SK-N-SH (cell line): ENCODE measurements around the gene HYAL3. TPM values are rescaled to one million over a fixed set of nuclear protein-coding genes. Genes with fewer than 3 reads are reported as not detected.
A peak's percentile ranks its signal among the peaks of the same experiment; 100 is the strongest.
"Not testable (repeated sequence)": the region's sequence is repeated elsewhere in the genome, so short reads cannot be mapped to it uniquely, and the experiment has no call there.

Experiments
- CTCF ChIA-PET: fragments of 300-600, 350-600 bp; formaldehyde crosslinking; extraction: SDS; loops from one replicate; lab custom pipeline; 2021; lab: Yijun Ruan, JAX
- POLR2A ChIA-PET: fragments of 350-600 bp; sonication (Branson Sonifier 250); formaldehyde crosslinking; extraction: SDS; loops from one replicate; lab custom pipeline; 2020; ENCODE audit warnings: antibody characterized with exemption, inconsistent platforms; lab: Yijun Ruan, JAX
- DNase-seq: peaks from one replicate; pipeline ENCODE4 v3.0.0; 2012
- H2AFZ ChIP-seq: fragments of 200-600 bp; sonication (generic); 2 replicates; pipeline ENCODE4 v1.8.1; 2016; ENCODE audit warnings: antibody characterized with exemption, mild to moderate bottlenecking, low read depth
- H3F3A ChIP-seq: fragments of 200-600 bp; sonication (generic); replicated peaks from 2 replicates; pipeline ENCODE3; 2016; ENCODE audit warnings: antibody characterized with exemption, mild to moderate bottlenecking; ENCODE audit not compliant: insufficient read depth
- H3K27ac ChIP-seq, 2 experiments: fragments of 200-500 bp in 1 of 2; fragments of 200-600 bp in 1 of 2; sonication (Bioruptor generic) in 1 of 2; sonication (generic), shearing (Covaris generic) in 1 of 2; 2 replicates each; pipeline versions ENCODE4 v1.5.1 to v1.6.1; 2014 to 2016; ENCODE audit warnings: low read depth in 2 of 2, inconsistent platforms in 1 of 2, low read length in 1 of 2, mild to moderate bottlenecking in 1 of 2, mixed read lengths in 1 of 2
- H3K27me3 ChIP-seq: fragments of 200-600 bp; sonication (generic), shearing (Covaris generic); 2 replicates; pipeline ENCODE4 v1.6.1; 2016; ENCODE audit warnings: mixed run types; ENCODE audit not compliant: insufficient read depth
- H3K36me3 ChIP-seq, 2 experiments: fragments of 200-500 bp in 1 of 2; fragments of 200-600 bp in 1 of 2; sonication (Bioruptor generic) in 1 of 2; sonication (generic) in 1 of 2; replicated peaks in 1 of 2; 2 replicates each; pipeline versions ENCODE3 to v1.5.1; 2014 to 2016; ENCODE audit warnings: low read length in 1 of 2, mild to moderate bottlenecking in 1 of 2; ENCODE audit not compliant: insufficient read depth in 2 of 2, control insufficient read depth in 1 of 2
- H3K4me1 ChIP-seq, 2 experiments: fragments of 200-500 bp in 1 of 2; fragments of 200-600 bp in 1 of 2; sonication (Bioruptor generic) in 1 of 2; sonication (generic), shearing (Covaris generic) in 1 of 2; 2 replicates each; pipeline versions ENCODE4 v1.5.1 to v1.6.1; 2014 to 2016; ENCODE audit warnings: low read depth in 1 of 2, low read length in 1 of 2, mixed run types in 1 of 2; ENCODE audit not compliant: insufficient read depth in 2 of 2, control insufficient read depth in 1 of 2
- H3K4me2 ChIP-seq: fragments of 200-600 bp; sonication (generic), shearing (Covaris generic); 2 replicates; pipeline ENCODE4 v1.6.1; 2017; ENCODE audit warnings: mixed run types
- H3K4me3 ChIP-seq, 2 experiments: fragments of 200-500 bp in 1 of 2; fragments of 200-600 bp in 1 of 2; sonication (Bioruptor generic) in 1 of 2; sonication (generic), shearing (Covaris generic) in 1 of 2; 2 replicates each; pipeline versions ENCODE4 v1.5.1 to v1.8.1; 2014 to 2016; ENCODE audit warnings: low read depth in 2 of 2, inconsistent platforms in 1 of 2, low read length in 1 of 2, mild to moderate bottlenecking in 1 of 2, mixed read lengths in 1 of 2, moderate library complexity in 1 of 2
- H3K79me2 ChIP-seq: fragments of 200-600 bp; sonication (generic); 2 replicates; pipeline ENCODE4 v1.8.1; 2017; ENCODE audit warnings: mild to moderate bottlenecking; ENCODE audit not compliant: insufficient read depth
- H3K9ac ChIP-seq: fragments of 200-600 bp; sonication (generic); 2 replicates; pipeline ENCODE4 v1.6.1; 2017; ENCODE audit warnings: mixed run types
- H3K9me2 ChIP-seq: fragments of 200-600 bp; sonication (generic); 2 replicates; pipeline ENCODE4 v1.6.1; 2017; ENCODE audit warnings: mixed run types
- H3K9me3 ChIP-seq: fragments of 200-600 bp; sonication (generic); 2 replicates; pipeline ENCODE4 v1.6.1; 2017; ENCODE audit warnings: mixed run types, mild to moderate bottlenecking, moderate library complexity
- H4K20me1 ChIP-seq: fragments of 200-600 bp; sonication (generic); 2 replicates; pipeline ENCODE4 v1.6.1; 2017; ENCODE audit warnings: mild to moderate bottlenecking, mixed run types; ENCODE audit not compliant: insufficient read depth
- CTCF ChIP-seq: fragments of 200-600 bp; sonication (generic); IDR thresholded peaks from 2 replicates; pipeline ENCODE4 v1.6.1; 2017; ENCODE audit warnings: antibody characterized with exemption, mild to moderate bottlenecking, moderate library complexity
- GABPA ChIP-seq: IDR thresholded peaks from 2 replicates; pipeline ENCODE4 v1.4.0; 2012; ENCODE audit warnings: low read depth, mild to moderate bottlenecking
- GATA2 ChIP-seq: sonication (generic); formaldehyde crosslinking; IDR thresholded peaks from 2 replicates; pipeline ENCODE4 v1.5.0; 2020; ENCODE audit warnings: mild to moderate bottlenecking, missing genetic modification reagents
- JUND ChIP-seq: IDR thresholded peaks from 2 replicates; pipeline ENCODE4 v1.4.0; 2012
- PBX3 ChIP-seq: IDR thresholded peaks from 2 replicates; pipeline ENCODE4; 2012
- RAD21 ChIP-seq: IDR thresholded peaks from 2 replicates; pipeline ENCODE4 v1.6.1; 2012; ENCODE audit warnings: mild to moderate bottlenecking, low read length
- RCOR1 ChIP-seq: fragments of 150-350 bp; IDR thresholded peaks from 2 replicates; pipeline ENCODE4 v1.6.1; 2017; ENCODE audit warnings: antibody characterized with exemption, low read length
- RFX5 ChIP-seq: IDR thresholded peaks from 2 replicates; pipeline ENCODE4 v1.6.1; 2012; ENCODE audit warnings: mild to moderate bottlenecking, improper control_type of control experiment, low read length
- SMC3 ChIP-seq: IDR thresholded peaks from 2 replicates; pipeline ENCODE4 v1.6.1; 2012; ENCODE audit warnings: low read depth, low read length, improper control_type of control experiment
- TAF1 ChIP-seq: IDR thresholded peaks from 2 replicates; pipeline ENCODE4 v1.6.1; 2012; ENCODE audit warnings: low read depth, mild to moderate bottlenecking, low read length, moderate library complexity, borderline replicate concordance
- TCF12 ChIP-seq: IDR thresholded peaks from 2 replicates; pipeline ENCODE4 v1.4.0; 2012
- TEAD4 ChIP-seq: IDR thresholded peaks from 2 replicates; pipeline ENCODE4 v1.4.0; 2012; ENCODE audit warnings: mild to moderate bottlenecking, borderline replicate concordance; ENCODE audit not compliant: insufficient read depth
- USF1 ChIP-seq: IDR thresholded peaks from 2 replicates; pipeline ENCODE4 v1.4.0; 2012; ENCODE audit warnings: low read depth, borderline replicate concordance
- YY1 ChIP-seq: IDR thresholded peaks from 2 replicates; pipeline ENCODE4 v1.4.0; 2012; ENCODE audit warnings: low read depth, mild to moderate bottlenecking
- WGBS: methylation state at CpG from one replicate; pipeline ENCODE4 v1.1.6; 2017; ENCODE audit warnings: low lambda C conversion rate; 5-methylcytosine and 5-hydroxymethylcytosine counted together
- polyA plus RNA-seq, 3 experiments: library from polyadenylated mRNA; depleted of rRNA; stranded (reverse); fragments of >200 nt; gene quantifications; 2 replicates each; pipeline ENCODE4 v1.2.3, GENCODE V29; 2012
- TF ChIP-seq, protein P1 (sequence below): IDR thresholded peaks from 2 replicates; pipeline ENCODE4 v1.4.0; 2012; ENCODE audit warnings: low read depth
- TF ChIP-seq, protein P2 (sequence below): fragments of 150-350 bp; IDR thresholded peaks from 2 replicates; pipeline ENCODE4 v1.6.1; 2017; ENCODE audit warnings: antibody characterized with exemption, low read length, low read depth, borderline replicate concordance

The HYAL3 gene
- polyA plus RNA-seq, 1 of the 3 experiments (the other 2 are of a cell fraction) = 7.8 TPM

DNA sequence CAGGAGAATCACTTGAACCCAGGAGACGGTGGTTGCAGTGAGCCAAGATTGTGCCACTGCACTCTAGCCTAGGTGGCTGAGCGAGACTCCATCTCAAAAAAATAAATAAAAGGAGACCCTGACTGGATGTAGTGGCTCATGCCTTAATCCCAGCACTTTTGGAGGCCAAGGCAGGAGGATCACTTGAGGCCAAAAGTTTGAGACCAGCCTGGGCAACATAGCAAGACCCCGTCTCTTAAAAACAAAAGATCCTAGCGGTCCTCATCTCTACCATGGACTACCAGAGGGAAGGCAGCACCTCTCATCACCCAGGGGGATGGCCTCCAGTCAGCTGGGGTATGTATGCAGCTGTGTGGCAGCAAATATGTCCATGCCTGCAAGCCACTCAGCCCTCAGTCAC is 37.0 kb downstream of the HYAL3 start:
- Histone ChIP-seq H3K4me1 (peaks cover 26 to 39% of the 10 kb centered on the region in 2 experiments; a peak in 3 of 4 replicates), H3K79me2 (peaks cover 12% of the 10 kb centered on the region), H3F3A (peaks cover 41% of the 10 kb centered on the region), H3K36me3 (peaks cover 7 to 20% of the 10 kb centered on the region in 2 experiments)
- H3K4me2 ChIP-seq, H3K27ac ChIP-seq, H3K9ac ChIP-seq, H3K9me3 ChIP-seq, H2AFZ ChIP-seq, H4K20me1 ChIP-seq, POLR2A ChIA-PET, H3K27me3 ChIP-seq, DNase-seq, H3K9me2 ChIP-seq, H3K4me3 ChIP-seq: not testable (repeated sequence)
- 95% methylated on average over 4 of the region's 4 CpGs for WGBS
- CTCF ChIA-PET = interaction anchor here (1.4 to 27.9 kb wide), 4 partner anchors 10 to 37 kb away, joined by 3 to 433 read pairs (median 125); partner anchors contain the start of genes GNAI2, HYAL3, NAA80 and SEMA3B

DNA sequence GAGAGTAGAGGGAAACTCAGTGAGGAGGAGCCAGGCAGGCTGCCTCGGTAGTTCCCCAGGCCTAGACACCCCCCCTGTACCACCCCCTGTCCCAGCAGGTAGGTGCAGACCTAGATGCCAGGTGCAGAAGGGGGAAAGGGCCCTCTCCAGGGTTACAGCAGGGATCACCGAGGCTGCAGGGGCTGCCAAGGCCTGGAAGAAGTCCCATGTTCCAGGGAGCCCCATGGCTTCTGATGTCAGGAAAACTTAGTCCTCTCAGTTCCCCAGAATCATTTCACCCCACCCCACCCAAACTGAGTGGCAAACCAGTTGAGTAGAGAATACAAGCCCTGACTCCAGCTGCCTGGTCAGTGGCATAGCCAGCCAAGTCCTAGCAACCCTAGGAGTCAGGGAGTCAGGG is 37.7 kb downstream of the HYAL3 start:
- H3K9ac ChIP-seq = peak overlapping the region; percentile 90; the same call in 1 of the 2 replicates
- peak overlapping the region in 1 of 2 experiments; percentile 59; a peak in 1 of 4 replicates for H3K4me3 ChIP-seq
- no peaks in the 10 kb centered on the region for H3K9me2 ChIP-seq
- H3K9me3 ChIP-seq = no peaks in the 10 kb centered on the region
- peaks cover 14 to 27% of the 10 kb centered on the region in 2 experiments for H3K36me3 ChIP-seq
- no peak overlapping the region for H2AFZ ChIP-seq
- H3K79me2 ChIP-seq = peaks cover 12% of the 10 kb centered on the region
- TF ChIP-seq JUND = no peak
- no peak for TF ChIP-seq USF1
- TF ChIP-seq, protein P1, sequence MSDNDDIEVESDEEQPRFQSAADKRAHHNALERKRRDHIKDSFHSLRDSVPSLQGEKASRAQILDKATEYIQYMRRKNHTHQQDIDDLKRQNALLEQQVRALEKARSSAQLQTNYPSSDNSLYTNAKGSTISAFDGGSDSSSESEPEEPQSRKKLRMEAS = no peak
- no peak for TF ChIP-seq TAF1
- no peak for TF ChIP-seq TEAD4
- no peak for TF ChIP-seq GABPA
- TF ChIP-seq, protein P2, sequence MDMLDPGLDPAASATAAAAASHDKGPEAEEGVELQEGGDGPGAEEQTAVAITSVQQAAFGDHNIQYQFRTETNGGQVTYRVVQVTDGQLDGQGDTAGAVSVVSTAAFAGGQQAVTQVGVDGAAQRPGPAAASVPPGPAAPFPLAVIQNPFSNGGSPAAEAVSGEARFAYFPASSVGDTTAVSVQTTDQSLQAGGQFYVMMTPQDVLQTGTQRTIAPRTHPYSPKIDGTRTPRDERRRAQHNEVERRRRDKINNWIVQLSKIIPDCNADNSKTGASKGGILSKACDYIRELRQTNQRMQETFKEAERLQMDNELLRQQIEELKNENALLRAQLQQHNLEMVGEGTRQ = no peak
- no peak for TF ChIP-seq RCOR1
- no peak for TF ChIP-seq CTCF
- TF ChIP-seq RFX5 = no peak
- no peak for TF ChIP-seq YY1
- no peak for TF ChIP-seq RAD21
- TF ChIP-seq GATA2 (CRISPR knock-in tag) = no peak
- TF ChIP-seq PBX3 = no peak
- TF ChIP-seq TCF12 = no peak
- TF ChIP-seq SMC3 = no peak
- TF ChIP-seq, all 33 proteins: peak for 0
- Histone ChIP-seq H3K27ac (peak overlapping the region; percentile 76 to 94; a peak in 3 of 4 replicates), H3K4me1 (peaks cover 26 to 35% of the 10 kb centered on the region in 2 experiments; a peak in 3 of 4 replicates), H4K20me1 (no peaks in the 10 kb centered on the region), H3K27me3 (no peaks in the 10 kb centered on the region), H3K4me2 (peak overlapping the region; percentile 93), H3F3A (peaks cover 48% of the 10 kb centered on the region)
- CTCF ChIA-PET = interaction anchor here (1.4 to 61.6 kb wide), 6 partner anchors 11 to 75 kb away, joined by 3 to 1375 read pairs (median 125); partner anchors contain the start of genes GNAI2, GNAT1, HYAL3 and NAA80
- 77% methylated on average over 1 of the region's 2 CpGs for WGBS
- no peak for DNase-seq
- POLR2A ChIA-PET = no interaction called here
